Mesenchymal stem cell (in vitro differentiated cells and primary cell): ENCODE data around the gene CTNNA3.
A peak's percentile ranks its signal among the peaks of the same experiment; 100 is the strongest.

ENCODE experiments used
- DNase-seq: peaks from one replicate; pipeline ENCODE4 v3.0.0-alpha.2; 2013
- H2AFZ ChIP-seq: one replicate; pipeline ENCODE4 v1.6.1; 2013; ENCODE audit warnings: low read depth, mild to moderate bottlenecking, control low read depth, inconsistent platforms, low read length, moderate library complexity
- H2AK5ac ChIP-seq: 2 replicates; pipeline ENCODE4 v1.6.1; 2013; ENCODE audit warnings: low read length, moderate library complexity, mild to moderate bottlenecking, inconsistent platforms; ENCODE audit not compliant: severe bottlenecking
- H2BK120ac ChIP-seq: one replicate; pipeline ENCODE4 v1.6.1; 2013; ENCODE audit warnings: low read depth, mild to moderate bottlenecking, inconsistent platforms, low read length, moderate library complexity
- H2BK12ac ChIP-seq, 2 experiments: one replicate each; pipeline ENCODE4 v1.6.1; 2013; ENCODE audit warnings: inconsistent platforms in 2 of 2, low read length in 2 of 2, mild to moderate bottlenecking in 2 of 2, moderate library complexity in 2 of 2, control low read depth in 1 of 2
- H2BK15ac ChIP-seq: one replicate; pipeline ENCODE4 v1.6.1; 2013; ENCODE audit warnings: mild to moderate bottlenecking, low read depth, inconsistent platforms; ENCODE audit not compliant: poor library complexity, severe bottlenecking
- H2BK5ac ChIP-seq: 2 replicates; pipeline ENCODE4 v1.6.1; 2013; ENCODE audit warnings: low read depth, mild to moderate bottlenecking, low read length, control low read depth, inconsistent platforms; ENCODE audit not compliant: poor library complexity, severe bottlenecking
- H3K14ac ChIP-seq, 2 experiments: one replicate each; pipeline ENCODE4 v1.6.1; 2013; ENCODE audit warnings: inconsistent platforms in 2 of 2, low read length in 2 of 2, control low read depth in 1 of 2, mild to moderate bottlenecking in 1 of 2, moderate library complexity in 1 of 2
- H3K18ac ChIP-seq, 2 experiments: one replicate each; pipeline ENCODE4 v1.6.1; 2013; ENCODE audit warnings: inconsistent platforms in 2 of 2, low read length in 2 of 2, control low read depth in 1 of 2, low read depth in 1 of 2, mild to moderate bottlenecking in 1 of 2
- H3K23ac ChIP-seq, 2 experiments: one replicate each; pipeline ENCODE4 v1.6.1; 2013; ENCODE audit warnings: inconsistent platforms in 2 of 2, low read length in 2 of 2, mild to moderate bottlenecking in 2 of 2, moderate library complexity in 2 of 2, control low read depth in 1 of 2
- H3K27ac ChIP-seq: 2 replicates; pipeline ENCODE4 v1.5.1; 2013; ENCODE audit warnings: mild to moderate bottlenecking, moderate library complexity, low read length, control low read depth, inconsistent platforms; ENCODE audit not compliant: poor library complexity, severe bottlenecking
- H3K27me3 ChIP-seq, 2 experiments: 2 replicates each; pipeline versions ENCODE4 v1.6.1 to v1.7.0; 2013; ENCODE audit warnings: low read length in 2 of 2, mild to moderate bottlenecking in 2 of 2, moderate library complexity in 2 of 2, control low read depth in 1 of 2, inconsistent platforms in 1 of 2; ENCODE audit not compliant: control insufficient read depth in 1 of 2, insufficient read depth in 1 of 2
- H3K36me3 ChIP-seq, 2 experiments: 2 replicates each; pipeline versions ENCODE4 v1.6.1 to v1.7.0; 2013; ENCODE audit warnings: low read length in 2 of 2, control low read depth in 1 of 2, inconsistent platforms in 1 of 2, low read depth in 1 of 2, mild to moderate bottlenecking in 1 of 2; ENCODE audit not compliant: insufficient read depth in 2 of 2, control insufficient read depth in 1 of 2
- H3K4ac ChIP-seq, 2 experiments: one replicate each; pipeline ENCODE4 v1.6.1; 2013; ENCODE audit warnings: inconsistent platforms in 2 of 2, low read length in 2 of 2, mild to moderate bottlenecking in 2 of 2, moderate library complexity in 2 of 2, control low read depth in 1 of 2, low read depth in 1 of 2
- H3K4me1 ChIP-seq: 2 replicates; pipeline ENCODE4 v1.6.1; 2013; ENCODE audit warnings: low read depth, low read length, control low read depth; ENCODE audit not compliant: control insufficient read depth, insufficient read depth
- H3K4me2 ChIP-seq: 2 replicates; pipeline ENCODE4 v1.6.1; 2013; ENCODE audit warnings: low read length, mild to moderate bottlenecking, inconsistent platforms; ENCODE audit not compliant: poor library complexity, severe bottlenecking
- H3K4me3 ChIP-seq, 2 experiments: 2 replicates each; pipeline versions ENCODE4 v1.5.1 to v1.7.0; 2013; ENCODE audit warnings: low read length in 2 of 2, mild to moderate bottlenecking in 2 of 2, control low read depth in 1 of 2, low read depth in 1 of 2; ENCODE audit not compliant: insufficient read depth in 1 of 2
- H3K79me1 ChIP-seq: replicated peaks from 2 replicates; pipeline ENCODE4 v1.6.1; 2013; ENCODE audit warnings: mild to moderate bottlenecking, control low read depth, low read length, inconsistent platforms; ENCODE audit not compliant: poor library complexity, severe bottlenecking
- H3K9ac ChIP-seq: 2 replicates; pipeline ENCODE4 v1.7.0; 2013; ENCODE audit warnings: mild to moderate bottlenecking, low read length, moderate library complexity
- H3K9me3 ChIP-seq: 2 replicates; pipeline ENCODE4 v1.7.0; 2013; ENCODE audit warnings: mild to moderate bottlenecking, low read length; ENCODE audit not compliant: control insufficient read depth
- H4K8ac ChIP-seq: one replicate; pipeline ENCODE4 v1.6.1; 2013; ENCODE audit warnings: inconsistent platforms, mild to moderate bottlenecking, low read length, moderate library complexity
- H4K91ac ChIP-seq: one replicate; pipeline ENCODE4 v1.6.1; 2013; ENCODE audit warnings: mild to moderate bottlenecking, low read length, inconsistent platforms
- WGBS: methylation state at CpG from one replicate; pipeline ENCODE4 v1.1.7; 2013; ENCODE audit warnings: mixed read lengths; 5-methylcytosine and 5-hydroxymethylcytosine counted together

CTNNA3 gene

DNA sequence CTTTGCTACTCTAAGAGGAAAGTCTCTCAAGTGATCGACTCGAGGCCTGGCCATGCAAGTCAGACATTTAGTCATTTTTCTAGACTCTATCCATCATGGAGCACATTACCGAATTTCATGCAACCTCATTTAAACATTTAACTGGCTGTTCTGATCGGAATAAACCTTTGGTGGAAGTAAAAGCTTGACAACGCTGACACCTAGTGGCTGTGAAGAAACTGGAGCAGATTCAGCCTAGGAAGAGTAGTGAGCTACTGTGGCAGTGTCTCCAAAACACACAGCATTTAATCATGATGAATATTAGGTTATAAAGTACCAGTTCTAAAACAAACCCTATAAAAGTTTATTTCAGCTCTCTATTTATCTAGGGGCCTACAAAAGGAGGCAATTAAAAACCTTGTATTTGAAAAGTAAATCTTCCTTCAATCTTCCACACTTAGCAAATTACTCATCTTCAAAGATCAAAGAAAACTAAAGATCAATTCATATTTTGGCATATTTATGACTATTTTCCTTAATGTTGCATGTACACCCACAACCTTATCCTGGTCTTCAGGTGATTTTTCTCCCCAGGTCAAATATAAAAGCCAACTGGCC, 175.0 kb downstream of the CTNNA3 start:
- Histone ChIP-seq H3K9me3 (no peaks in the 10 kb centered on the region), H3K23ac (no peak overlapping the region), H2BK120ac (no peak overlapping the region), H2AFZ (no peak overlapping the region), H2BK12ac (no peak overlapping the region), H3K27me3 (no peaks in the 10 kb centered on the region), H3K4me3 (no peak overlapping the region), H3K14ac (no peak overlapping the region), H3K27ac (no peak overlapping the region), H2BK15ac (no peak overlapping the region), H3K9ac (no peak overlapping the region), H3K4ac (no peak overlapping the region), H3K4me1 (no peaks in the 10 kb centered on the region), H4K8ac (no peak overlapping the region), H2BK5ac (no peak overlapping the region), H3K4me2 (no peak overlapping the region), H2AK5ac (no peak overlapping the region), H3K18ac (no peak overlapping the region), H4K91ac (no peak overlapping the region), H3K36me3 (no peaks in the 10 kb centered on the region), H3K79me1 (no peaks in the 10 kb centered on the region)
- peak; percentile 42 for DNase-seq
- WGBS: 20% methylated on average over 5 of the region's 5 CpGs

DNA sequence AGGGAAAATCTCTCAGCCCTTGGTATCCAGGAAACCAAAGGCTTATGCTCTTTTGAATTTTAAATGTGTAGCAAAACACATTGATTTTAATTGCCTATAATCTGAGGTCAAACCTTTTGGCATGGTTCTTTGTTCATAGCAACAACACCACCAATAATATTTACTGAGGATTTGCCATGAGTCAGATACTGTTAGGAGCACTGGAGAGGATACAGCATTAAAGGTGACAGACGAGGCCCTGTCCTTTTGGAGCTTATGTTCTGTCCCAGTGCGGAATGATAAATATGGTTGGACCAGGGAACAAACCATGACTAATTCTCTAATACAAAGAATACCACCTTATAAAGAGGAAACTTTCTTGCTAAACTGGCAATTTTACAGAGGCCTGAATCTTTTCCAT, 176.6 kb downstream of the CTNNA3 start:
- Histone ChIP-seq H3K27me3 (no peaks in the 10 kb centered on the region), H2BK120ac (no peak overlapping the region), H3K79me1 (no peaks in the 10 kb centered on the region), H3K36me3 (no peaks in the 10 kb centered on the region), H3K4ac (no peak overlapping the region), H3K18ac (no peak overlapping the region), H2AK5ac (no peak overlapping the region), H3K27ac (no peak overlapping the region), H3K23ac (no peak overlapping the region), H3K9ac (no peak overlapping the region), H4K91ac (no peak overlapping the region), H3K4me1 (no peaks in the 10 kb centered on the region), H4K8ac (no peak overlapping the region), H3K4me3 (no peak overlapping the region), H3K14ac (no peak overlapping the region), H2BK12ac (no peak overlapping the region), H3K4me2 (no peak overlapping the region), H3K9me3 (no peaks in the 10 kb centered on the region), H2BK15ac (no peak overlapping the region), H2AFZ (no peak overlapping the region), H2BK5ac (no peak overlapping the region)
- no peak for DNase-seq
- WGBS: 100% methylated on average over 1 of the region's 2 CpGs

DNA sequence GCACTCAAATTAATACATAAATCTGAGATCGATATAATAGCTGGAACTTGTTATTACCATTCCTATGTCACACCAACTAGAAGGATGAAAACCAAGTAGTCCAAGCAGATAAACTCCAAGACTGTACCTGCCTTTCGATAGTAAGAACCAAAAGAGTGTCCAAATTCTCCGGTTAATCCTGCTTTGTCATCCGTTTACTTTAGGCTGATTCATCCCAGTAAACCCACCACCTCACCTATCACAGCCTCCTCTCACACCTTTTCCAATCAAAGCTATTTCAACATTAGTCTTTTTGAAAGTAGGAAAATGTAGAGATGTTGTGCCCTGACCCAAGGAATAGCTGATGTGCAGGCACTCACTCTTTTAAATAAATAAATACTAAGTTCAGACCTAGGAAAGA, 177.2 kb downstream of the CTNNA3 start:
- no peaks in the 10 kb centered on the region for H3K27me3 ChIP-seq
- H2BK120ac ChIP-seq: no peak overlapping the region

DNA sequence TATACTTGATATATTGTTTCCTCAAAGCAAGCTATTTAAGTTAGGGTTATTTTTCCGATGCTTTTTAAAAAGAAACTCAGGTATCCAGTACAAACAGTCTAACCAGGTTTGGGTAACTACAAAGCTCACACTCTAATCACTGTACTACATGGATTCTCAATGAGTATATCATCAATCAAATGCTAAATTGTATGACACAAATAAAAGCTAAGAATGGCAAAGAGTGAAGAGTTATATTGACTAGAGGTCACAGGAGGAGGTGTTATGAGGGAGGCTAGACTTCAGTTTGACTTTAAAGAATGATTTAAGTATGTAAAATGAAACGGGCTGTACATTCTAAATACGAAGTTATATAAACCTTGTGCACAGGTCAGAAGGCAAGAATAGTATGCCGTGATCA, 178.0 kb downstream of the CTNNA3 start:
- H2BK120ac ChIP-seq: no peak overlapping the region
- no peaks in the 10 kb centered on the region for H3K79me1 ChIP-seq
- H3K27ac ChIP-seq: no peak overlapping the region
- no peaks in the 10 kb centered on the region for H3K4me1 ChIP-seq
- no peak overlapping the region for H2BK15ac ChIP-seq
- no peak overlapping the region for H3K14ac ChIP-seq
- DNase-seq: no peak
- no peak overlapping the region for H3K9ac ChIP-seq
- H3K4me3 ChIP-seq: no peak overlapping the region
- H2AFZ ChIP-seq: no peak overlapping the region
- no peaks in the 10 kb centered on the region for H3K9me3 ChIP-seq
- H3K18ac ChIP-seq: no peak overlapping the region
- no peak overlapping the region for H2BK5ac ChIP-seq
- H3K4me2 ChIP-seq: no peak overlapping the region
- no peak overlapping the region for H4K91ac ChIP-seq
- no peak overlapping the region for H2AK5ac ChIP-seq
- H3K36me3 ChIP-seq: no peaks in the 10 kb centered on the region
- H2BK12ac ChIP-seq: no peak overlapping the region
- H3K23ac ChIP-seq: no peak overlapping the region
- H3K4ac ChIP-seq: no peak overlapping the region
- H4K8ac ChIP-seq: no peak overlapping the region
- WGBS: 70% methylated on average over 4 of the region's 4 CpGs
- H3K27me3 ChIP-seq: no peaks in the 10 kb centered on the region

More for the DNA sequence above, 177.2 kb downstream of the CTNNA3 start:
- Histone ChIP-seq H2AFZ (no peak overlapping the region), H3K9ac (no peak overlapping the region), H3K18ac (no peak overlapping the region), H3K4me3 (no peak overlapping the region), H2BK5ac (no peak overlapping the region), H3K27ac (no peak overlapping the region), H3K4ac (no peak overlapping the region), H3K14ac (no peak overlapping the region), H2AK5ac (no peak overlapping the region), H3K4me2 (no peak overlapping the region), H3K79me1 (no peaks in the 10 kb centered on the region), H2BK15ac (no peak overlapping the region), H2BK12ac (no peak overlapping the region), H4K91ac (no peak overlapping the region), H3K4me1 (no peaks in the 10 kb centered on the region), H3K9me3 (no peaks in the 10 kb centered on the region), H4K8ac (no peak overlapping the region), H3K23ac (no peak overlapping the region), H3K36me3 (no peaks in the 10 kb centered on the region)
- WGBS: 93% methylated on average over 4 of the region's 4 CpGs
- no peak for DNase-seq
